ENCODE data around the gene ZBED4.
A peak's percentile ranks its signal among the peaks of the same experiment; 100 is the strongest.

ZBED4 gene

DNA sequence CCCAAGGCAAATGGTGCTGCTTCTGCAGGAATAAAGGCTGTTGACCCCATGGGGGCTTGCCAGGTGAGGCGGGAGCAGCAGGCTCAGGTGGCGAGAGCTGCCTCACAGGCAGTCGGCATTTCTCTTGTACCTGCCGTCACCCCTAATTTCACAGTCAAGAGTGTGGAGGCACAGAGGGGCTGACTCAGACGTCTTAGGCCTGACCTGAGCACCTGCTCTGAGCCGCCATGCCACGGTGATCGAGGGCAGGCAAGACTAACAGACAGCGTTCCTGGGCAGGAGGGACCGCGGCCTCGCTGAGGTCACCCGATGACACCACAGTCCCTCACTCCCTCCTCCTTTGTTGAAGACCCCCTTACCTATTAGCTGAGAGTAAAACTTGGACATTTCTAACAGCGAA is 59.4 kb downstream of the ZBED4 start:
- TF ChIP-seq CTCF (IDR thresholded peaks at IDR 0.05; ENCODE audit: borderline replicate concordance, insufficient read depth, low read depth, low read length): no peak
- H3K4me3 ChIP-seq (ENCODE audit: low read depth, low read length): no peak overlapping the region

DNA sequence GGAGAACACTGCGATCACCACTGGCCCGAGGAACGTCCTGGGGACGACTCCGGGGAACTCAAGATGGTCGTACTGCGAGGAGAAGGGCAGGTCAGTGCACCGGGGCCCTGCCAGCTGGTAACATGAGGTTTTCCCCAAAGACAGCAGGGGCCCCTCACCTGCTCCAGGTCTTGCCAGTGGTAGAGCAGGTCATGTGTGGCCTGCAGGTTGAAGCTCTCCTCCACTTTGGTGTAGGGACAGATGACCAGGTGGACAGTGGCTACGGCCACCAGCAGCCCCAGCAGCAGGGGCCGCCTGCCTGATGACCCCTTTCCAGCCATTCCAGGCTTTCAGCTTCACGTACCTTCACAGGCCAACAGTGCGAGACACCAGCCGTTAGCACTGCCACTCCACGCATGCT is 59.8 kb downstream of the ZBED4 start:
- H3K4me3 ChIP-seq (ENCODE audit: low read depth, low read length): no peak overlapping the region
- no peak for TF ChIP-seq CTCF (IDR thresholded peaks at IDR 0.05; ENCODE audit: borderline replicate concordance, insufficient read depth, low read depth, low read length)

DNA sequence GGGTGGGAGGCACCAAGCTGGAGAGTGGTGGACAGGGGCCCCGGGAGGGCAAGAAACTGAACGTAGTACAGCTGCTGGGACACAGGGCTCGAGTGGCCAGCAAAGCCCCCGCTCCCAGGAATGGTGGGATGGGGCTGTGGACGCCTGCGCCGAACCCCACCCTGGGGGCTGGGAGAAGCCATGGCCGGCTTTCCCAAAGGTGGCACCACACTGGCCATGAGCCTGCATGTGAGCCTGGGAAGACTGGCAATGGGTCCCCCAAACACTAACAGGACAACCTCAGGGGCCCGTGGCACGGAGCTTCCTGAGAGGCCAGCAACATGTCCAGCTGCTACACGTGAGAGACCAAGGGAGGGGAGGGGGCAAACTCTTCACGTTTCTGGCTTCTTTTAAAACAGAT is 60.6 kb downstream of the ZBED4 start:
- no peak overlapping the region for H3K4me3 ChIP-seq (ENCODE audit: low read depth, low read length)
- TF ChIP-seq CTCF (IDR thresholded peaks at IDR 0.05; ENCODE audit: borderline replicate concordance, insufficient read depth, low read depth, low read length): no peak

DNA sequence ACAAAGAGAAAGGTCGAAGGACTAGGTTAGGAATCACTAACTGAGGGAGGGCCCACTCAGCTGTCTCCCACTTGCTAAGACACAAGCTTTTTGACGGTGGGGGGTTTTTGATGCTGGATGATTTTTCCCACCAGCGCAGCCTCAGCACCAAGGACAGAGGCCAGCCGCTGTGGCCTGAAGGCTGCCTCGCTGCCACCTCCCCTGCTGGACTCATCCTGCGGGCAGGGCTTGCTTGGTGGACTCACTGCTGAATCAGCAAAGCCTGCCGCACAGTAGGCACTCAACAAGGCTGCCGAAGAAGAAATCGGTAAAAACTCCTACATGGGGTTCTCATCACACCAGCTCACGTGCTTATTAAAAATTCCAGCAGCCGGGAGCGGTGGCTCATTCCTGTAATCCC is 62.0 kb downstream of the ZBED4 start:
- no peak for TF ChIP-seq CTCF (IDR thresholded peaks at IDR 0.05; ENCODE audit: borderline replicate concordance, insufficient read depth, low read depth, low read length)
- H3K4me3 ChIP-seq (ENCODE audit: low read depth, low read length): no peak overlapping the region

GRCh38 chr22:49916831-49917230 is 63.2 kb downstream of the ZBED4 start:
- no peak for TF ChIP-seq CTCF (IDR thresholded peaks at IDR 0.05; ENCODE audit: borderline replicate concordance, insufficient read depth, low read depth, low read length)
- H3K4me3 ChIP-seq (ENCODE audit: low read depth, low read length): no peak overlapping the region

DNA sequence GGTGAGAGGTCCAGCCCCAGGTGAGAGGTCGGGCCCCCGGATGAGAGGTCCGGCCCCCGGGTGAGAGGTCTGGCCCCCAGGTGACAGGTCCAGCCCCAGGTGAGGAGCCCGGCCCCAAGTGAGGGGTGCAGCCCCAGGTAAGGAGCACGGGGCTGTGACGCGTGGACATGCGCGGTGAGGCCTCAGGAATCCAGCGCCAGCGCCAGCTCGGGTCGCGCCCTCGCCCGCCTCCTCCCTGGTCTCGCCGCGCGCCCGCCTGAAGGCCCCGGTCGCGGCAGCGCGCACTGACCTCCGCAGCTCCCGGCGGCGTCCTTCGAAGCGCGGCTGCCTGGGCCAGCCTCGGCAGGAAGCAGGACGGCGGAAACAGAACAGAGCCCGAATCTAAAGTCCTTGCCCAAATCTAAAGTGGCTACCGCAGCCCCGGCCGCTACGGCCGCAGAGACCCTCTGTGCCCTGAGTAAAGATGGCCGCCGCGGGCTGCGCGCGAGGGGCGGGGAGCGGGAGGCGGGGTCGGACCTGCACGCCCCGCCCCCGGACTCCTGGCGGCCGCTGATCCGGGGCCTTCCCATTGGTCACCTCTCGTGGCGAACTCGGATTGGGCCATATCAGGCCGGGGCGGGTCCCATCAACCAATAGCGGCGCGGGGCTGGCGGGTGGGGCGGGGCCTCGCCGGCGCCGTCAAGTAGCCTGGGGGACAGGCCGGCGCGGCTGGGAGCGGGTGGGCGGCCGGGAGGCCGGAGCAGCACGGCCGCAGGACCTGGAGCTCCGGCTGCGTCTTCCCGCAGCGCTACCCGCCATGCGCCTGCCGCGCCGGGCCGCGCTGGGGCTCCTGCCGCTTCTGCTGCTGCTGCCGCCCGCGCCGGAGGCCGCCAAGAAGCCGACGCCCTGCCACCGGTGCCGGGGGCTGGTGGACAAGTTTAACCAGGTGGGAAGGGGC is 64.6 kb downstream of the ZBED4 start, which contains the start of the genes ALG12 and CRELD2:
Gene ALG12, minus strand, starts transcription at position 465 of the 937 bp plus-strand sequence. CDS start 4,673 bp downstream, outside the sequence.
Gene CRELD2, plus strand, starts transcription at position 661 of the 937 bp plus-strand sequence. Its CDS starts 136 bp downstream, at position 797.
- TF ChIP-seq CTCF (IDR thresholded peaks at IDR 0.05; ENCODE audit: borderline replicate concordance, insufficient read depth, low read depth, low read length): no peak
- peak within 1 kb of the TSS; percentile 90 for H3K4me3 ChIP-seq (ENCODE audit: low read depth, low read length)
